ENCODE data around the gene AVP. TPM values are rescaled to one million over a fixed set of nuclear protein-coding genes. Genes with fewer than 3 reads are reported as not detected.

Gene AVP
- total RNA-seq, 1 donor from 2014 or later = 0.38 TPM

GRCh38 chr20:3115190-3116107, 30.9 kb upstream of the AVP start:
- H3K27ac ChIP-seq (replicated peaks) = no peak overlapping the region
- no peak for DNase-seq
- no peaks in the 10 kb centered on the region for H3K9me3 ChIP-seq (replicated peaks)
- intact Hi-C loops (cut with micrococcal nuclease) = loop anchor here (10.0 kb wide), 1 partner anchor 61 kb away; no protein-coding TSS in a partner anchor
- H3K4me1 ChIP-seq = peaks cover 15% of the 10 kb centered on the region
- no peak overlapping the region for H3K4me3 ChIP-seq
- peaks cover 6% of the 10 kb centered on the region for H3K36me3 ChIP-seq
- peak; percentile 87 for TF ChIP-seq CTCF (IDR thresholded peaks at IDR 0.05; ENCODE audit: borderline replicate concordance)
- H3K27me3 ChIP-seq (ENCODE audit: low read depth) = no peaks in the 10 kb centered on the region

GRCh38 chr20:3111995-3112394, 27.5 kb upstream of the AVP start:
- DNase-seq = no peak
- H3K36me3 ChIP-seq = peaks cover 23% of the 10 kb centered on the region
- no peak for TF ChIP-seq CTCF (IDR thresholded peaks at IDR 0.05; ENCODE audit: borderline replicate concordance)
- no peaks in the 10 kb centered on the region for H3K27me3 ChIP-seq (ENCODE audit: low read depth)
- peaks cover 10% of the 10 kb centered on the region for H3K4me1 ChIP-seq
- intact Hi-C loops (cut with micrococcal nuclease) = loop anchor here (10.0 kb wide), 1 partner anchor 57 kb away; no protein-coding TSS in a partner anchor
- no peak overlapping the region for H3K27ac ChIP-seq (replicated peaks)
- no peak overlapping the region for H3K4me3 ChIP-seq
- no peaks in the 10 kb centered on the region for H3K9me3 ChIP-seq (replicated peaks)

GRCh38 chr20:3111507-3111906, 27.0 kb upstream of the AVP start:
- H3K27me3 ChIP-seq (ENCODE audit: low read depth) = no peaks in the 10 kb centered on the region
- no peaks in the 10 kb centered on the region for H3K9me3 ChIP-seq (replicated peaks)

GRCh38 chr20:3109350-3110302, 25.1 kb upstream of the AVP start:
- no peak overlapping the region for H3K27ac ChIP-seq (replicated peaks)
- TF ChIP-seq CTCF (IDR thresholded peaks at IDR 0.05; ENCODE audit: borderline replicate concordance) = no peak
- DNase-seq = no peak
- no peaks in the 10 kb centered on the region for H3K9me3 ChIP-seq (replicated peaks)
- peaks cover 30% of the 10 kb centered on the region for H3K36me3 ChIP-seq
- H3K4me1 ChIP-seq = no peaks in the 10 kb centered on the region
- no peaks in the 10 kb centered on the region for H3K27me3 ChIP-seq (ENCODE audit: low read depth)
- no peak overlapping the region for H3K4me3 ChIP-seq
- intact Hi-C loops (cut with micrococcal nuclease) = loop anchor here (10.0 kb wide), 1 partner anchor 55 kb away; no protein-coding TSS in a partner anchor

More at GRCh38 chr20:3111507-3111906, 27.0 kb upstream of the AVP start:
- H3K4me3 ChIP-seq = no peak overlapping the region
- intact Hi-C loops (cut with micrococcal nuclease) = loop anchor here (10.0 kb wide), 1 partner anchor 57 kb away; no protein-coding TSS in a partner anchor
- no peak overlapping the region for H3K27ac ChIP-seq (replicated peaks)
- peaks cover 28% of the 10 kb centered on the region for H3K36me3 ChIP-seq
- TF ChIP-seq CTCF (IDR thresholded peaks at IDR 0.05; ENCODE audit: borderline replicate concordance) = no peak
- H3K4me1 ChIP-seq = peaks cover 10% of the 10 kb centered on the region
- no peak for DNase-seq

GRCh38 chr20:3107464-3108025, 23.0 kb upstream of the AVP start:
- Histone ChIP-seq H3K27me3 (ENCODE audit: low read depth) (no peaks in the 10 kb centered on the region), H3K9me3 (replicated peaks) (no peaks in the 10 kb centered on the region), H3K4me3 (no peak overlapping the region), H3K4me1 (no peaks in the 10 kb centered on the region), H3K36me3 (peaks cover 24% of the 10 kb centered on the region), H3K27ac (replicated peaks) (no peak overlapping the region)
- no peak for TF ChIP-seq CTCF (IDR thresholded peaks at IDR 0.05; ENCODE audit: borderline replicate concordance)
- no peak for DNase-seq
- intact Hi-C loops (cut with micrococcal nuclease) = no loop called here

Measured in left ventricle myocardium inferior (tissue), 1 donor.